Neural cell (in vitro differentiated cells): ENCODE measurements around the gene DGKI.

Source experiments
- EP300 ChIP-seq: fragments of 450-650 bp; conservative IDR thresholded peaks from 2 replicates; pipeline ENCODE4 v1.6.1; 2014; ENCODE audit warnings: antibody characterized with exemption, mild to moderate bottlenecking, moderate library complexity; ENCODE audit not compliant: poor library complexity, severe bottlenecking
- EZH2 ChIP-seq: fragments of 200-600, 300-800 bp; shearing (Covaris generic), sonication (generic); IDR thresholded peaks from 2 replicates; pipeline ENCODE4 v1.6.1; 2014; ENCODE audit warnings: antibody characterized with exemption, low read length, borderline replicate concordance, mild to moderate bottlenecking; ENCODE audit not compliant: insufficient read depth, poor library complexity, severe bottlenecking
- MXI1 ChIP-seq: fragments of 450-650 bp; conservative IDR thresholded peaks from 2 replicates; pipeline ENCODE4 v1.6.1; 2014; ENCODE audit warnings: antibody characterized with exemption, mild to moderate bottlenecking; ENCODE audit not compliant: poor library complexity, severe bottlenecking
- POLR2AphosphoS5 ChIP-seq: IDR thresholded peaks from 2 replicates; pipeline ENCODE4 v1.6.1; 2012
- RAD21 ChIP-seq: fragments of 450-650 bp; conservative IDR thresholded peaks from 2 replicates; pipeline ENCODE4 v1.6.1; 2014; ENCODE audit warnings: antibody characterized with exemption, mild to moderate bottlenecking, moderate library complexity
- SMC3 ChIP-seq: fragments of 450-650 bp; conservative IDR thresholded peaks from 2 replicates; pipeline ENCODE4 v1.6.1; 2014; ENCODE audit warnings: antibody characterized with exemption, mild to moderate bottlenecking, moderate library complexity; ENCODE audit not compliant: poor library complexity
- TAF1 ChIP-seq: IDR thresholded peaks from 2 replicates; pipeline ENCODE4 v1.6.1; 2012; ENCODE audit warnings: low read depth
- TF ChIP-seq, protein P1 (sequence below): fragments of 450-650 bp; IDR thresholded peaks from 2 replicates; pipeline ENCODE4 v1.5.1; 2014; ENCODE audit warnings: antibody characterized with exemption, mild to moderate bottlenecking, moderate library complexity; ENCODE audit not compliant: poor library complexity, severe bottlenecking
- TF ChIP-seq, protein P2 (sequence below): IDR thresholded peaks from 2 replicates; pipeline ENCODE4 v1.6.1; 2012; ENCODE audit warnings: borderline replicate concordance

DNA sequence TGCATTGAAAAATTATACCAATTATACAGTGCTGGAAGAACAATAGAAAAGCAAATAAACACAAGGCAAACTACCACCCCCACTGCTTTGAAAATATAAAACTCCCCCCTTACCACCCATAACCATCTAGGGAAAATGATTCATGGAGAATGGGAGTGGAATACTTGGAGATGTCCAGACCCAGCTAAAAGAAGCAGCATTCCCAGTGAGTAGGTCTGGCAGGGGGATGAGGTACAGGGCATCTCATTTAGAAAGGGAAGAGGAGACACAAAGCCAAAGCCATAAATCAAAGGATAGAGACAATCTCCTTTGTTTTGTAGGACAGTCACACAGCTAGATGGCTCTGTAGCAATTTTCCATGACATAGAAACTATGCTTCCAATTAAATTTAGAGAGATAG is 36.0 kb upstream of the DGKI start:
- TF ChIP-seq, protein P1, sequence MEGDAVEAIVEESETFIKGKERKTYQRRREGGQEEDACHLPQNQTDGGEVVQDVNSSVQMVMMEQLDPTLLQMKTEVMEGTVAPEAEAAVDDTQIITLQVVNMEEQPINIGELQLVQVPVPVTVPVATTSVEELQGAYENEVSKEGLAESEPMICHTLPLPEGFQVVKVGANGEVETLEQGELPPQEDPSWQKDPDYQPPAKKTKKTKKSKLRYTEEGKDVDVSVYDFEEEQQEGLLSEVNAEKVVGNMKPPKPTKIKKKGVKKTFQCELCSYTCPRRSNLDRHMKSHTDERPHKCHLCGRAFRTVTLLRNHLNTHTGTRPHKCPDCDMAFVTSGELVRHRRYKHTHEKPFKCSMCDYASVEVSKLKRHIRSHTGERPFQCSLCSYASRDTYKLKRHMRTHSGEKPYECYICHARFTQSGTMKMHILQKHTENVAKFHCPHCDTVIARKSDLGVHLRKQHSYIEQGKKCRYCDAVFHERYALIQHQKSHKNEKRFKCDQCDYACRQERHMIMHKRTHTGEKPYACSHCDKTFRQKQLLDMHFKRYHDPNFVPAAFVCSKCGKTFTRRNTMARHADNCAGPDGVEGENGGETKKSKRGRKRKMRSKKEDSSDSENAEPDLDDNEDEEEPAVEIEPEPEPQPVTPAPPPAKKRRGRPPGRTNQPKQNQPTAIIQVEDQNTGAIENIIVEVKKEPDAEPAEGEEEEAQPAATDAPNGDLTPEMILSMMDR, result no peak
- TF ChIP-seq TAF1 (no peak), EP300 (no peak), EZH2 (no peak), POLR2AphosphoS5 (no peak), MXI1 (no peak), SMC3 (no peak), RAD21 (no peak)
- TF ChIP-seq, protein P2, sequence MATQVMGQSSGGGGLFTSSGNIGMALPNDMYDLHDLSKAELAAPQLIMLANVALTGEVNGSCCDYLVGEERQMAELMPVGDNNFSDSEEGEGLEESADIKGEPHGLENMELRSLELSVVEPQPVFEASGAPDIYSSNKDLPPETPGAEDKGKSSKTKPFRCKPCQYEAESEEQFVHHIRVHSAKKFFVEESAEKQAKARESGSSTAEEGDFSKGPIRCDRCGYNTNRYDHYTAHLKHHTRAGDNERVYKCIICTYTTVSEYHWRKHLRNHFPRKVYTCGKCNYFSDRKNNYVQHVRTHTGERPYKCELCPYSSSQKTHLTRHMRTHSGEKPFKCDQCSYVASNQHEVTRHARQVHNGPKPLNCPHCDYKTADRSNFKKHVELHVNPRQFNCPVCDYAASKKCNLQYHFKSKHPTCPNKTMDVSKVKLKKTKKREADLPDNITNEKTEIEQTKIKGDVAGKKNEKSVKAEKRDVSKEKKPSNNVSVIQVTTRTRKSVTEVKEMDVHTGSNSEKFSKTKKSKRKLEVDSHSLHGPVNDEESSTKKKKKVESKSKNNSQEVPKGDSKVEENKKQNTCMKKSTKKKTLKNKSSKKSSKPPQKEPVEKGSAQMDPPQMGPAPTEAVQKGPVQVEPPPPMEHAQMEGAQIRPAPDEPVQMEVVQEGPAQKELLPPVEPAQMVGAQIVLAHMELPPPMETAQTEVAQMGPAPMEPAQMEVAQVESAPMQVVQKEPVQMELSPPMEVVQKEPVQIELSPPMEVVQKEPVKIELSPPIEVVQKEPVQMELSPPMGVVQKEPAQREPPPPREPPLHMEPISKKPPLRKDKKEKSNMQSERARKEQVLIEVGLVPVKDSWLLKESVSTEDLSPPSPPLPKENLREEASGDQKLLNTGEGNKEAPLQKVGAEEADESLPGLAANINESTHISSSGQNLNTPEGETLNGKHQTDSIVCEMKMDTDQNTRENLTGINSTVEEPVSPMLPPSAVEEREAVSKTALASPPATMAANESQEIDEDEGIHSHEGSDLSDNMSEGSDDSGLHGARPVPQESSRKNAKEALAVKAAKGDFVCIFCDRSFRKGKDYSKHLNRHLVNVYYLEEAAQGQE, result no peak
